Measurements from ENCODE around the gene GPR89B.
A peak's percentile ranks its signal among the peaks of the same experiment; 100 is the strongest.
"Not testable (repeated sequence)": the region's sequence is repeated elsewhere in the genome, so short reads cannot be mapped to it uniquely, and the experiment has no call there.

GPR89B gene

GRCh38 chr1:148027004-148027403, 98.8 kb downstream of the GPR89B start:
- not testable (repeated sequence) for H3K4me3 ChIP-seq (ENCODE audit: low read depth, low read length)

DNA sequence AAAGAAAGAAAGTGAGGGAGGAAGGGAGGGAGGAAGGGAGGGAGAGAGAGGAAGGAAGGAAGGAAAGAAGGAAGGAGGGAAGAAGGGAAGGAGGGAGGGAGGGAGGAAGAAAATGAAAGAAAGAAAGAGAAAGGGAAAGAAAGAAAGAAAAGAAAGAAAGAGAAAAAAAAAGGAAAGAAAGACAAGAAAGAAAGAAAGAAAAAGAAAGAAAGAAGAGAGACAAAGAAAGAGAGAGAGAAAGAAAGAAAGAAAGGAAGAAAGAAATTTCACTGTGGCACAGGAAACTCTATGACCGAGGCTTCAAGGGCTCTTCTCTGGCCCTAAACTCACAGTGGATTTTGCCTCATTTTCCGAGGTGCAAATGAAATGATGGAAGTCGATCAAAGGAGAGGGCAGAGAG, 104.0 kb downstream of the GPR89B start:
- H3K4me3 ChIP-seq (ENCODE audit: low read depth, low read length) = peak overlapping the region; percentile 8

DNA sequence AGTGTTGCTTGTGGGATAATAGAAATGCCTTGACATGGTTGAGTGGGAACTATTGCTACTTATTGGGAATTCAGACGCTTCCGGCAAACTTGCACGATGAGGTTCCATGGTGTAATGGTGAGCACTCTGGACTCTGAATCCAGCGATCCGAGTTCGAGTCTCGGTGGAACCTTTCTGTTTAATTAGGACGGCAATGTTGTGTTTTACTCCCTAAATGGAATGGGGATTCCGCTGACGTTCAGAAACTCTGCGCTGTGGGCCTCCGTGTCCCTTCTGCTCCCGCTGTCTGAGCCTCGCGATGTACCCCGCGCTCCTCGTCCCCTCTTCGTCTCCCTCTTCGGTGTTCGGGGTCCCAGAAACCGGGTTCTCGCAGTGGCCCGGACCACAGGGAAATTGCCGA, 104.5 kb downstream of the GPR89B start:
- not testable (repeated sequence) for H3K4me3 ChIP-seq (ENCODE audit: low read depth, low read length)

DNA sequence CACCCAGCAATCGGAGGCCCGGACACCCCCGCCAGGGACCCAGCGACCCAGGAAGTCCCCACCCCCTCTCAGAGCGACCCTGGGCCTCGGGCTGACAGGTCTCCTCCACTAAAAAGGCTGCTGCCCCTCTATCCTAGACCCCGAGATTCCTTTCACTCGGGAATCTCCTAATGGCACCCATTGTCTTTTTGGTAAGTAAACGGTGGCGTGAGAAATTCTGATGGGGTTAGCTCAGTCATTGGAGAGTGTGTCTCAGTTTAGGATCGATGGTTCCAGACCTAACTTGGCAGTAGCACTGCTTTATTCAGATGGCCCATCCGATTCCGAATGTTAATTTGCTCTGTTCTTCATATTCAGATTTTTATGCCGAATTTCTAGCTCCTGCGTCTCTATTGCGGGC, 104.9 kb downstream of the GPR89B start:
- H3K4me3 ChIP-seq (ENCODE audit: low read depth, low read length) = peak overlapping the region; percentile 20

- not testable (repeated sequence) for H3K4me3 ChIP-seq (ENCODE audit: low read depth, low read length)
Observed at GRCh38 chr1:148037850-148038461, 109.7 kb downstream of the GPR89B start.

- H3K4me3 ChIP-seq (ENCODE audit: low read depth, low read length) = not testable (repeated sequence)
Observed at GRCh38 chr1:148038462-148039333, 110.5 kb downstream of the GPR89B start.
